Hepatic stellate cell (primary cell): ENCODE measurements around the gene SDHAF1.

ENCODE experiments used
- DNase-seq: peaks from one replicate; pipeline ENCODE4 v3.0.0; 2011; ENCODE audit warnings: low spot score

SDHAF1 gene

GRCh38 chr19:35986664-35987570 lies 8.1 kb upstream of the SDHAF1 start:
- no peak for DNase-seq

- DNase-seq: no peak
Measured at GRCh38 chr19:35987571-35987896, 7.5 kb upstream of the SDHAF1 start.

- no peak for DNase-seq
Measured at GRCh38 chr19:35988824-35989223, 6.2 kb upstream of the SDHAF1 start.

GRCh38 chr19:35990156-35990555 lies 4.8 kb upstream of the SDHAF1 start:
- DNase-seq: no peak

- no peak for DNase-seq
Measured at GRCh38 chr19:35990771-35991730, 3.9 kb upstream of the SDHAF1 start.

- no peak for DNase-seq
Measured at GRCh38 chr19:35991731-35992450, 3.1 kb upstream of the SDHAF1 start.

- no peak for DNase-seq
Measured at GRCh38 chr19:35992907-35993765, 1.9 kb upstream of the SDHAF1 start.

GRCh38 chr19:35993923-35994598 lies 927 bp upstream of the SDHAF1 start:
- DNase-seq: no peak

- no peak for DNase-seq
Measured at GRCh38 chr19:35996777-35997176, 1.8 kb downstream of the SDHAF1 start.

GRCh38 chr19:36001605-36002004 lies 6.6 kb downstream of the SDHAF1 start:
- no peak for DNase-seq

GRCh38 chr19:36003284-36003683 lies 8.3 kb downstream of the SDHAF1 start:
- DNase-seq: no peak

- DNase-seq: no peak
Measured at GRCh38 chr19:36006955-36007354, 12.0 kb downstream of the SDHAF1 start.

GRCh38 chr19:36008336-36008978 lies 13.5 kb downstream of the SDHAF1 start, which contains the start of gene SYNE4:
TSS of gene SYNE4 (minus strand) at chr19:36008813. CDS start at chr19:36008681, 132 bp downstream.
- DNase-seq: no peak

GRCh38 chr19:36009220-36009619 lies 14.2 kb downstream of the SDHAF1 start:
- DNase-seq: peak; percentile 80

GRCh38 chr19:36009633-36010379 lies 14.8 kb downstream of the SDHAF1 start:
- no peak for DNase-seq

GRCh38 chr19:36010402-36010801 lies 15.4 kb downstream of the SDHAF1 start:
- DNase-seq: no peak

GRCh38 chr19:36013280-36014011 lies 18.5 kb downstream of the SDHAF1 start:
- DNase-seq: no peak
